ENCODE measurements around the gene ATP6V0A4.

DNA sequence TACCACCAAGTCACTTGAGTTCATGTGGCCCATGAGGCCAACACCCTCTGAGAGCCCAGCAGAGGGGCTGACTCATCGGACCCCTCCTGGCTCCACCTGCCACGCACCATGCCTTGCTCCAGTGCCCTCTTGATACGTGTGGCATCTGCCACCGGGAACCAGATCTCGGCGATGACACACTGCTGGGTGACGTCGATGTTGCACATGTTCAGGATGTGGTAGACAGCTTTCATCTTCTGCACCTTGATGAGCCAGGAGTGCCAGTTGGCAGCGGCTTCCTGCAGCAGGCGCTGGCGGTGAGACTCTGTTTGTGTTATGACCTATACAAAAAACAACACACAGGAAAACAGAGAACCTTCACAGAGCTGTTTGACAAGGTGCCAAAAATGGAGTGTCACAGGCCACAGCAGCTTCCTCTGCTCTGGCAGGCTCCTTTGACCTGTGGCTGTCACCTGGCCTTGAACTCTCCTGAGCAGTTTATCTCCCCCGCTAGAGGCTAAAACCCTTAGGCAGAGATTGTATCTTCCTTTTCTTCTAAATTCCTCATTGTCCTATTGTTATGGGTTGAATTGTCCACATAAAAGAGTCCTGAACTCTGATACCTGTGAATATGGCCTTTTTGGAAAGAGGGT, 45.4 kb downstream of the ATP6V0A4 start:
- TF ChIP-seq, protein P1, sequence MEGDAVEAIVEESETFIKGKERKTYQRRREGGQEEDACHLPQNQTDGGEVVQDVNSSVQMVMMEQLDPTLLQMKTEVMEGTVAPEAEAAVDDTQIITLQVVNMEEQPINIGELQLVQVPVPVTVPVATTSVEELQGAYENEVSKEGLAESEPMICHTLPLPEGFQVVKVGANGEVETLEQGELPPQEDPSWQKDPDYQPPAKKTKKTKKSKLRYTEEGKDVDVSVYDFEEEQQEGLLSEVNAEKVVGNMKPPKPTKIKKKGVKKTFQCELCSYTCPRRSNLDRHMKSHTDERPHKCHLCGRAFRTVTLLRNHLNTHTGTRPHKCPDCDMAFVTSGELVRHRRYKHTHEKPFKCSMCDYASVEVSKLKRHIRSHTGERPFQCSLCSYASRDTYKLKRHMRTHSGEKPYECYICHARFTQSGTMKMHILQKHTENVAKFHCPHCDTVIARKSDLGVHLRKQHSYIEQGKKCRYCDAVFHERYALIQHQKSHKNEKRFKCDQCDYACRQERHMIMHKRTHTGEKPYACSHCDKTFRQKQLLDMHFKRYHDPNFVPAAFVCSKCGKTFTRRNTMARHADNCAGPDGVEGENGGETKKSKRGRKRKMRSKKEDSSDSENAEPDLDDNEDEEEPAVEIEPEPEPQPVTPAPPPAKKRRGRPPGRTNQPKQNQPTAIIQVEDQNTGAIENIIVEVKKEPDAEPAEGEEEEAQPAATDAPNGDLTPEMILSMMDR (IDR thresholded peaks at IDR 0.05; ENCODE audit: borderline replicate concordance, extremely low read depth, low read length, poor library complexity, severe bottlenecking): peak; percentile 51
- no peak for TF ChIP-seq EZH2 (IDR thresholded peaks at IDR 0.05; ENCODE audit: borderline replicate concordance, low read depth, low read length, severe bottlenecking)
